GM21515 (cell line): ENCODE data around the gene AIRE.
"Not testable (repeated sequence)": the region's sequence is repeated elsewhere in the genome, so short reads cannot be mapped to it uniquely, and the experiment has no call there.

Source experiments
- ATAC-seq: cut with Tn5 transposase; IDR thresholded peaks from one replicate; pipeline ENCODE4 v1.9.1; 2021; ENCODE audit not compliant: unreplicated experiment

Gene AIRE

DNA sequence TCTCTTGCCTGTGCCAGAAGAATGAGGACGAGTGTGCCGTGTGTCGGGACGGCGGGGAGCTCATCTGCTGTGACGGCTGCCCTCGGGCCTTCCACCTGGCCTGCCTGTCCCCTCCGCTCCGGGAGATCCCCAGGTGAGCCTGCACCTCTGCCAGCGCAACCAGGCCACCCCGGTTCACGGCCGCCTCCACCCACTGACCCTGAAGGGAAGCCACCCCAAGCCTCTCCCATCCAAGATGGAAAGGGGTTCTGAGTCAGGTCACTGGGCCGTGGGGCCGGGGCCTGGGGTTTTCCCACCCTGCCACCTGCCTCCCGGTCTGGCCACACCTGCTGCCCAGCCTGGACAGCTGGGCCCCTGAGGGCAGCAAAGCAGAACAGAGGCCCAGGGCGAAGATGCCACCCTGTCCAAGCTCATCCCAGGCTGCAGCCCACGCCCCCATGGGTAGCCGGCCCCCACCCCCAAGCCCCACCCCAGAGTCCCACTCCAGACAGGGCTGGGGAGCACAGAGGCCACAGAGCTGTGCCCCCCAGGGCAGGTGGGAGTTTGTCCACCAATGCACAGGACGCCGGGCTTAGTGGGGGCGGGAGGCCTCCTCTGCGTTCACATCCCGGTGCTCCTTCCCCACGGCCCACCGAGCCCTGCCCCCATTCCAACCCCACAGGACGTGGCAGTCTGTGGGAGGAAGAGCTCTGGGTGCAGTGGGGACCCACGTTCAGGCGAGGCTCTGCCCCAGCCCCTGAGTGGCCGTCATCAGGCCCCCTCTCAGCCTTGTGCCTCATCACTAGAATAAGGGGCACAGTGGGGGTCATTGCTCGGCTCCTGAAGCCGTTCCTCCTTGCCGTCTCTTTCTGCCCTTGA is 5.6 kb downstream of the AIRE start:
- no peak for ATAC-seq

DNA sequence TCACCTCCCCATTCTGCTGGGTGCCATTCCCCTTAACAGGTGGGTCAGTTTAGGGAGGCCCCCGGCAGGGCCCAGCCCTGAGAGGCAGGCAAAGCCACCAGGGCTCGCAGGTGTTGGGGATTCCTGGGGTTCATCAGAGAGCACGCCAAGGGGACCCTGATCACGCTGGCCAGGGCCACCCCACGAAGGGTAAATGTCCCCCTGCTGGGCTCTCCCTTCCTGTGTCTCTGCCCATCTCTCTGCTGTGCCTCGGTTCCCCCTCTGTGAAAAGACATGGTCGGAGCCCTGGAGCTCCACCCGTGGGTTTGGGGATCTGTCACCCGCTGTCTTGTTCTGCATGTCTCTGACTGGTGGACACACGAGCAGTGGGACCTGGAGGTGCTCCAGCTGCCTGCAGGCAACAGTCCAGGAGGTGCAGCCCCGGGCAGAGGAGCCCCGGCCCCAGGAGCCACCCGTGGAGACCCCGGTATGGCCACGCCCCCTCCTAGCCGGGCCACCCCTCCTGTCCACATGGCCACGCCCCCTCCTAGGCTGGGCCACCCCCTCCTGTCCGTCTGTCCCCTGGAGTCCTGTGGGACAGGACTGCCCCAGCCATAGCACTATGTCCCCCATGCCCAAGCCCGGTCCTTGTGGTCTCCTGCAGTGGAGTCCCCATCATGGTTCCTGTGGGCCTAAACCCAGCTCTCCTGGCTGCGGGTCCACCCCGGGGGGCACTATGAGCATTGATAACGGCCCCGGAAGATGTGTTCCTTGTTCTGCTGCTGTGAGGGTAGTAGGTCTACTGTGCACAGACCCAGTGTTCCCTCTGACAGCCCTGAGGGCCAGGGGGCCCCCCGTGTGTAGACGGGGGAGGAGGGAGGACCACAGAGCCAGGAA is 6.5 kb downstream of the AIRE start:
- no peak for ATAC-seq

DNA sequence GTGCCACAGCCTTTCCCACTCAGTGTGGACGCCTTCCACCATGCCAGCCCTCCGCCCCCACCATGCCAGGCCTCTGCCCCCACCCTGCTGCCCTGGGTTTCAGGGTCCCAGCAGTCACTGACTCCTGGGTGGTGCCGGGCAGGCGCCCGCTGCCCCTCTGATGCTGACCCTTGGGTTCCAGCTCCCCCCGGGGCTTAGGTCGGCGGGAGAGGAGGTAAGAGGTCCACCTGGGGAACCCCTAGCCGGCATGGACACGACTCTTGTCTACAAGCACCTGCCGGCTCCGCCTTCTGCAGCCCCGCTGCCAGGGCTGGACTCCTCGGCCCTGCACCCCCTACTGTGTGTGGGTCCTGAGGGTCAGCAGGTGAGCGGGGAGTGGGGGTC is 7.1 kb downstream of the AIRE start:
- no peak for ATAC-seq

DNA sequence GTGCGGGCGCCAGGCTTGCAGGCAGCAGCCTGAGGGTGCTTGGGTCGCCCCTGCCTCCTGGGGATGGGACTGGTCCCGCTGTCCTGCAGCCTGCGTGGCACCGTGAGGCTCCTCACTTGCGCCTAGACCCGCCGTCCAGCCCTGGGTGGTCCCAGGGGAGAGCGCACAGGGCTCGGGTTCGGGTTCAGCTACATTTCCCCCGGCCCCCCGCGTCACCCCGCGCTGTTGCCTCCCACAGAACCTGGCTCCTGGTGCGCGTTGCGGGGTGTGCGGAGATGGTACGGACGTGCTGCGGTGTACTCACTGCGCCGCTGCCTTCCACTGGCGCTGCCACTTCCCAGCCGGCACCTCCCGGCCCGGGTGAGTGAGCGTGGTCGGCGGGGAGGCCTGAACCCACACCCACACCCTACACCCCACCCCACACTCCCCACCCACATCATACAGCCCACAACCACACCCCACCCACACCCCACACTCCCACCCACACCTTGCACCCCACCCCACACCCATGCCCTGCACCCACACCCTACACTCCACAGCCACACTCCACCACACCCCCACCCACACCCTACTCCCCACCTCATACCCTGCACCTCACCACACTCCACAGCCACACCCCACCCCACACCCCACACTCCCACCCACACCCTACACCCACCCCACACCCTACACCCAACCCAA is 8.0 kb downstream of the AIRE start:
- ATAC-seq: no peak

DNA sequence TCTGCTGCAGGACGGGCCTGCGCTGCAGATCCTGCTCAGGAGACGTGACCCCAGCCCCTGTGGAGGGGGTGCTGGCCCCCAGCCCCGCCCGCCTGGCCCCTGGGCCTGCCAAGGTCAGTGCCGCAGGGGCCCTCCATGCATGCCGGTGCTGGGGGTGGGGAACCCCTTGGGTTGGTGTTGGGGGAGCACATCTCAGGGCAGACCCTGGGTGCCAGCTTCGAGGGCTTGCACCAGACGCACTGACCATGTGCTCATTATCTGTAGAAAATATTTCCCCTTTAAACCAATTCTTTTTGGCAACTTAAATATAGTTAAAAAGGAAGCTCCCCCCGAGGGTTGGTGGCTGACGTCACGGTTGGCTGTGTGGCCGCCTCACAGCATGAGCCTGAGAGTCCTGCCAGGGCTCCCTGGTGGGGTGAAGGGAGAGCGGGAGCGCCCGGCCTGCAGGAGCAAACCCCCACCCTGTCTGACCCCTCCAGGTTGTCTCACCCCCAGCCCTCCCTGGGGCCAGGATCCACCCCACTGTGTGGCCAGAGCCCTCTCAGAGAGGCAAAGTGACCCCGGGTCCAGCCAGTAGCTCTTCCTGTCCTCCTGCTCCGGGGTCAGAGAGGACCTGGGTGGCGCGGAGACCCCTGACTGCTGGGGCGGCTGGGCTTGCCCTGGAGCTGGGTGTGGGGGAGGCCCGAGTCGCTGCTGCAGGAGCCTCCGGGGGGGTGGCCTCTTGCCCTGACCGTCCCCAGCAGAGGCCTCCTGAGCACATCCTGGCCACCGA is 8.9 kb downstream of the AIRE start:
- no peak for ATAC-seq

DNA sequence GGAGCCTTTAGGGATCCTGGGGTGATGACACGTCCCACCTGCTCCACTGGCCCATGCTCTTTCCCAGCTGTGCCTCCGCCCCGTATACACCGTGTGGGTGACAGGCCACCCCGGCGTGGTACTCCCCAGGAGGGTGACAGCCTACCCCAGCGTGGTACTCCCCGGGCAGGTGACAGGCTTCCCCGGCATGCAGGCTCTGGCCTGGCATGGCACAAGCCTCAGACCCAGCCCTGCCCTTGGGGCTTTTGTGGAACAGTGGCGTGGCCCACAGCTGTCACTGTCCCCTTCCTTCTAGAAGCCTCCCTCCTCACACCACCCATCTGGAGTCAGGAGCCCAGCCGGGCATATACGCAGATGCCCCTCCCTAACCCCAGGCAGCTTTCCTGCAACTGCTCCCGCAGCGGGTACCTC is 9.5 kb downstream of the AIRE start:
- no peak for ATAC-seq

DNA sequence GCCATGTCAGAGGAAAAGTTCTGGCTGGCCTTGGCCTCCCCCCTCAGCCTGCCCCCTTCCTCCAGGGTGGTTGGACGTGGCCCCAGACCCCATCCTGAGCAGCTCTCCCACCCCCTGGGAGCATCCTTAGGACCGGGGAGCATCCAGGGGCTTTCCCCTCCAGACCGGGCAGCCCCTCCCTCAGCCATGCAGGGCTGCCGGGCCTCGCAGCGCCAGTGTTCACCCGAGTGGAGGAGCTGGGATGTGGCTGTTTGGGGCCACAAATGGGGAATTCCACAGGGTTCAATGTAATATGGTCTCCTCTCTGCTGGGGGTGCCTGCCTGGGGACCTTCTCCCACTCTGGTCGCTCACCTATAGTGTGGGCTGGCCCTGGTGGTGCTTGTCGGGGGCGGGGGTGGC is 10.0 kb downstream of the AIRE start:
- no peak for ATAC-seq

DNA sequence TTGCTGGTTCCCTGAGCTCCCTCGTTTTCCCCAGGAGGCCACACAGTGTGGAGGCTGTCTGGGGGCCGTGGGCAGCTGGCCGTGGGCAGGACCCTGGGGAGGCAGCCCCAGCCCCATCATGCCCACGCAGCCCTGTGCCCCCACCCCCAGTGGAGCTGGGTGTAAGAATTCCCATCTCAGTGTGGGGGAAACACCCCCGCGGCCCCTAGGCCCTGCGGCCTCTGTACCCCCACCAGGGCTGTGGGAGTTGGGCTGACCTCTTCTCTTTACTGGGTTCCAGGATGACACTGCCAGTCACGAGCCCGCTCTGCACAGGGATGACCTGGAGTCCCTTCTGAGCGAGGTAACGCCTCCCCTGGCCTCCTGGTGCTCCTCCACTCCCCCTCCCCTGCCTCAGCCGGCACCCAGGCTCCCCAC is 10.4 kb downstream of the AIRE start:
- no peak for ATAC-seq

DNA sequence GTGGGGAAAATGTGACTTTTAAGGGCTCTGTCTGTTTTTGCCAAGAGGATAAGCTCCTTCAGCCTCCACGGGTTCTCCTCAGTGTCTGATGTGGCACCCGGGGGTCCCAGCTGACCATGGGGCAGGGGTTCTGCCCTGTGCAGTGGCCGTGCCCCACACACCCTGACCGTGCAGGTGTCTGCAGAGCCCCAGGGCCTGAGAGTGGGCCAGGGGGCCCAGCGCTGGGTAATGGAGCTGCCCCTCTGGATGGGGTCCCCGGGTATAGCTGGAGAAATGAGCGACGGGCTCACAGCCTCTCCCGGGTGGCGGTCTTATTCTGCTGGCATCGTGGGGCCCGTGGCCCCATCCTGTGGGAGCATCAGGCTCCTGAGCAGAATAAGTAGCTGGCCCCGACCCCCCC is 11.2 kb downstream of the AIRE start:
- no peak for ATAC-seq

DNA sequence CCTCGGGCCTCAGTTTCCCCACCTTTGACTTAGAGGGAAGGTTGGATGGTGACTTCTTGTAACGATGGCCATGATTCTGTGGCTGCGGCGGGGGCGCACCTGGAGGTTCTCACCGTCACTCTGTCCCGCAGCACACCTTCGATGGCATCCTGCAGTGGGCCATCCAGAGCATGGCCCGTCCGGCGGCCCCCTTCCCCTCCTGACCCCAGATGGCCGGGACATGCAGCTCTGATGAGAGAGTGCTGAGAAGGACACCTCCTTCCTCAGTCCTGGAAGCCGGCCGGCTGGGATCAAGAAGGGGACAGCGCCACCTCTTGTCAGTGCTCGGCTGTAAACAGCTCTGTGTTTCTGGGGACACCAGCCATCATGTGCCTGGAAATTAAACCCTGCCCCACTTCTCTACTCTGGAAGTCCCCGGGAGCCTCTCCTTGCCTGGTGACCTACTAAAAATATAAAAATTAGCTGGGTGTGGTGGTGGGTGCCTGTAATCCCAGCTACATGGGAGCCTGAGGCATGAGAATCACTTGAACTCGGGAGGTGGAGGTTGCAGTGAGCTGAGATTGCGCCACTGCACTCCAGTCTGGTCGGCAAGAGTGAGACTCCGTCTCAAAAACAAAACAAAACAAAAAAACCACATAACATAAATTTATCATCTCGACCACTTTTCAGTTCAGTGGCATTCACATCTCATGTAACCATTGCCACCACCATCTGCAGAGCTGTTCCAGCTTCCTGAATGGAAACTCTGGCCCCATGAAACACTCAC is 12.0 kb downstream of the AIRE start:
- ATAC-seq: no peak

DNA sequence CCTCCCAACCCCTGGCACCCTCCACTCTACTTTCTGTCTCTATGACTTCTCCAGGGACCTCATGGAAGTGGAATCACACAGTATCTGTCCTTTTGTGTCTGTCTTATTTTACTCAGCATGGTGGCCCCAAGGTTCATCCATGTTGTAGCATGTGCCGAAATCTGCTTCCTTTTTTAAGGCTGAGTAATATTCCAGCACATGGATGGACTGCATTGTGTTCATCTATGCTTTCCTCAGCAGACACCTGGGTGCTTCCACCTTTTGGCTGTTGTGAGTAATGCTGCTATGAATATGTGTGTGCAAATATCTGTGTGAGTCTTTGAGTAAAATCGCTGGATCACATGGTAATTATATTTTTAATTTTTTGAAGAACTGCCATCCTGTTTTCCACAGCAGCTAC is 12.6 kb downstream of the AIRE start:
- no peak for ATAC-seq

DNA sequence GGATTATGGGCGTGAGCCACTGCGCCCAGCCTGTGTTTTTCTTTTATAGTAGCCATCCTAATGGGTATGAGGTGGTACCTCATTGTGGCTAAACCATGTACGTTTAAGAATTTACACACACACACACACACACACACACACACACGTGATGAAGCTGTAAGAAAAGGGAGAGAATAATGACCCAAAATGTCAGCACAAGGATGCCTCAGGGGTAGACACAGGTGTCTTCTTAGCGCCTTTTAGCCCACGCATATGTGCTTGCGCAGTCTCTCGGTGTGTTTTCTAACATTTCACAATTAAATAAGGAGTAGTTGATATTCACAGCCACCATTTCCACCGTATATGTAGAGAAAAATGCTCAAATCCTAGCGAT is 13.4 kb downstream of the AIRE start:
- ATAC-seq: no peak

DNA sequence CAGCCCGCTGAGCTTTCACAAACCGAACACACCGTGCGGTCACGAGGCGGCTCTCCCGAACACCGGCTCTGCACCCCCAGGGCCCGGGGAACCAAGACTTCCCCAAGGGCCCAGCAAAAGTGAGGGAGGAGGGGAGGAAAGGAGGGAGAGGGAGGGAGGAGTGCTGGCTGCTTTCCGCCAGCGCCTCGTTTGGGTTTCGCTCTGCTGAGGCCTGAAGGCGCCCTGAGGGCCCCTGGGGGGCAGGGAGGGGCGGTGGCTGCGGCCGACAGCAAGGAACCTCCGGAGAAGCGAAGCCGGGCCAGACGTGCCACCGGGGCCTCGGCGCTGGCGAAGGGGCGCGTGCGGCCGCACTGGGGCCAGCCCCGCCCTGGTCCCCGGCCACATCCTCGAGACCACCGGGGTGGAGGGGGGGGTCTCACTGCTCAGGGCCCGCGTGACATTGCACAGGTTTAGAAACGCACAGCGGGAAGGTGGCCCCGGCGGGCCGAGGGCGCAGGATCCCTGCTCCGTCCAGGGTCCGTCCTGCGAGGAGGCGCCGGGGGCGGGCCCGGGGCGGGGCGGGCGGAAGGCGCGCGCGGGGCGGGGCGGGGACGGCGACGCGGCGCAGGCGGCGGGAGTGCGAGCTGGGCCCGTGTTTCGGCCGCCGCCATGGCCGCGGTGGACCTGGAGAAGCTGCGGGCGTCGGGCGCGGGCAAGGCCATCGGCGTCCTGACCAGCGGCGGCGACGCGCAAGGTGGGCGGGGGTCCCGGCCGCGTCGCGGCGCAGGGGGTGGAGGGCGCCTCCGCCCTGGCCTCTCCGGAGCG is 14.0 kb downstream of the AIRE start, which contains the start of gene PFKL:
Gene PFKL, plus strand, starts transcription at position 596 of the 804 bp plus-strand sequence. Its CDS starts 53 bp downstream, at position 649.
- ATAC-seq: peak; percentile 48

DNA sequence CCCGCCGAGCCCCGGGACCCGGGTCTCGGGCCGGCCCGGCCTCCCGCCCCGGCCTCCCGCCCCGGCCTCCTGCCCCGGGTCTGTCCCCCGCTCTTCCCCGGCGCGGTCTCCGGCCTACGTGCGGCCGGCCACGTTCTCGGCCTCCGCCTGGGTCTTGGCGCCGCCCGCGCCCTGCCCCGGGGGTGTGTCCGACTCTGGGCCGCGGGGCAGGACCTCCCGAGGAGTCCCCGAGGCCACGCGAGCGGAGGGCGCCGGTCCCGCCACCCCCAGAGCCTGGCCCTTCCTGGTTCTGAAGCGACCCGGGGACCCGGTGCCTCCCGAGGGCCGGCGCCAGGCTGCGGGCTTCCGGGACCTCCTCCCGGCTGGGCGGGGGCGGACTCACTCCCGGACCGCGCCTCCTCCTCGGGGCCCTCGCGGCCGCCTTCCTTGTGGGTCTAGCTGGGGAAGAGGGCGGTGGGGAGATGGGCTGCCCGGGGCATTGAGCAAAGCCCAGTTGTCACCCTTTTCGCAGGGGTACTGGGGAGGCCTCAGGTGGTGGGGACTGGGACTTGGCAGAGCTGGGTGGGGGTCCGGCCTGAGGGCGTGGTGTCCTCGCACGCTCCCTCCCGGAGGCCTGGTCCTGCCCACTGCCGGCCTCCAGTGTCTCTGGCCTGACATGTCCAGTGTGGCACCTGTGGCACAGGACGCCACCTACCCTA is 14.7 kb downstream of the AIRE start:
- peak; percentile 28 for ATAC-seq

DNA sequence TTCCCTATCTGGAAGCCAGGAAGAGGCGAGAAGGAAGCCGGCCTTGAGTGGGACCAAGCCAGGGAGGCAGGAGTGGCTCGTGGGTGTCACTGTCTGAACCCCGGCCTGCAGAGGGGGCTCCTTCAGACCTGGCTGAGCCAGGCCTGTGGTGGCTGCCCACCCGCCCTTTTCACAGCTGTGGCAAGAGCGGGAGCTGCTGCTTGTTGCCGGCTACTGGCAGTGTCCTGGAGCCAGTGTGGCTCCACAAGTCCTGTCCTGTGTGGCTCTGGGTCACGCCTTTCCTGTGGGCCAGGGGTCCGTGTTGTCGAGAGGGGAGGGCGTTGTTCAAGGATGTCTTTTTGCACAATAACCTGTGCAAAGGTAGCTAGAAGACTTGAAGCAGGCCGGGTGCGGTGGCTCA is 15.5 kb downstream of the AIRE start:
- no peak for ATAC-seq

DNA sequence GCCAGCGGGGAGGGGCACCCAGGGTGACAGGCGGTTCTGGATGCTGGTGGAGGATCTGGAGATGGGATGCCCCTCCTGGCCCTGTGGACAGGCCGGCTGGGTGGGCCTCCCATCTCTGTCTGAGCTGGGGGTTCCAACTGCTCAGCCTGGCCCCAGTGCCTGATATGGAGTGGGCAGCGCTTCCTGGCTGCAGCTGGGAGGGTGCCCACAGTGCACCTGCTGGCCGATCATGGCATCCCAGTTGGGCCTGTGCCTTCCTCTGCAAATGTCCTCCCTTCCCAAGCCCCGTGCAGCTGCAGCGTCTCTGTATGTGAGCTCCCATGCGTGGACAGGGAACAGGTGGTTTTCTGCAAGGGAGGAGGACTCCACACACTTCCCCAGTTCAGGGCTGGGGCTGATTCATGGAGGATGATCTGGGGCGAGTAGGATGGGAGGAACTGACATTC is 16.3 kb downstream of the AIRE start:
- no peak for ATAC-seq

DNA sequence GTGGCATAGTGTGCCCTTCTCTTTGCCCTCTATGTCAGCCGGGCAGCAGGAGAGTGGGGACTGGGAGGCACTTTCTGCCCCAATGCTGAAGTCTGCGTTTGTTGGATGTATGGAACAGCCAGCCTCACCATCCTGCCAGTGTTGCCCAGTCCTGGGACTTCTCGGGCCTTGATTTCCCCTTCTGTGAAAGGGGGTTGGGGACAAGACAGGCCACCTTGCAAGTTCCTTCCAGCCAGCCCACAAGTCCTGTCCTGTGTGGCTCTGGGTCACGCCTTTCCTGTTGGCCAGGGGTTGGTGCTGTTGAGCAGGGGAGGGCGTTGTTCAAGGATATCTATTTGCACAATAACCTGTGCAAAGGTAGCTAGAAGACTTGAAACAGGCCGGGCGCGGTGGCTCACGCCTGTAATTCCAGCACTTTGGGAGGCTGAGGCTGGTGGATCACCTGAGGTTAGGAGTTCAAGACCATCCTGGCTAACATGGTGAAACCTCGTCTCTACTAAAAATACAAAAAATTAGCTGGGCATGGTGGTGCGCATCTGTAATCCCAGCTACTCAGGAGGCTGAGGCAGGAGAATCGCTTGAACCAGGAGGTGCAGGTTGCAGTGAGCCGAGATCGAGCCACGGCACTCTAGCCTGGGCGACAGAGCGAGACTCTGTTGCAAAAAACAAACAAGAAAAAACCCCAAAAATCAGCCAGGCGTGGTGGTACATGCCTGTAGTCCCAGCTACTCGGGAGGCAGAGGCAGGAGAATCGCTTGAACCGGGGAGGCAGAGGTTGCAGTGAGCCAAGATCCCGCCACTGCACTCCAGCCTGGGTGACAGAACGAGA is 17.1 kb downstream of the AIRE start:
- ATAC-seq: not testable (repeated sequence)
